Endometrial microvascular endothelial cells (primary cell): Measurements from ENCODE around the gene CTSG. TPM values are rescaled to one million over a fixed set of nuclear protein-coding genes. Genes with fewer than 3 reads are reported as not detected.
"Not testable (repeated sequence)": the region's sequence is repeated elsewhere in the genome, so short reads cannot be mapped to it uniquely, and the experiment has no call there.

Source experiments
- in situ Hi-C: cut with HindIII; loops from 2 replicates; pipeline ENCODE4 v1.10.0; 2017; ENCODE audit warnings: low sequenced_read_pairs, low pct_unique_long_range_greater_than_20kb; ENCODE audit errors: inconsistent ontology term
- total RNA-seq: library from RNA; depleted of rRNA; stranded (reverse); fragments of >200 nt; gene quantifications from one replicate; pipeline ENCODE4 v1.2.3, GENCODE V29; 2015; ENCODE audit errors: inconsistent ontology term

The CTSG gene
- total RNA-seq, 1 donor from 2014 or later: not detected

DNA sequence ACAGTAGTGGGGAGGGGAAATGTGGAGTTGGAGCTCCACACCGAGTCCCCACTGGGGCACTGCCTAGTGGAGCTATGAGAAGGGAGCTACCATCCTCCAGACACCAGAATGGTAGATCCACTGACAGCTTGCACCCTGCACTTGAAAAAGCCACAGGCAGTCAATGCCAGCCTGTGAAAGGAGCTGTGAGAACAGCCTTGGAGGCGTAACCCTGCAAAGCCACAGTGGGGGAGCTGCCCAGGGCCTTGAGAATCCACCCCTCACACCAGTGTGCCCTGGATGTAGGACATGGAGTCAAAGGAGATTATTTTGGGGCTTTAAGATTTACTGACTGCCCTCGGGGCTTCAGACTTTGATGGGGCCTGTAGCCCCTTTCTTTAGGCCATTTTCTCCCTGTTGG, 12.5 kb downstream of the CTSG start:
- in situ Hi-C loops: no loop called here

DNA sequence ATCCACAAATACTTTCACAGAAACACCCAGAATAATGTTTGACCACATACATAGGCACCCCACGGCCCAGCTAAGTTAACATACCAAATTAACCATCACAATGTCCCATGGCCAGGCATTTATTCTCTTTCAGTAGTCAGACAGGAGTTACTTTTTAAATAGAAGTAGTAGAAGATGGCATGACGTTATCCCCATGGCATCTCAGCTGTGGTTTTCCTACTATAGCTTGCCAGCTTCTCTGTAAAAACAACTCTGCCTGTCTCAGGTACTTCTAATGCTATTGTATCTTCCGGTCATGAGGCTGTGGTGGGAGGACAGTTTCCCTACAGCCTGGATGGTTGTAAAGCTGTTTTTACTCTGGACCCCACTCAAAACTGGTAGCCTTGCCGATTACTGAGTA, 19.3 kb downstream of the CTSG start:
- in situ Hi-C loops: no loop called here

DNA sequence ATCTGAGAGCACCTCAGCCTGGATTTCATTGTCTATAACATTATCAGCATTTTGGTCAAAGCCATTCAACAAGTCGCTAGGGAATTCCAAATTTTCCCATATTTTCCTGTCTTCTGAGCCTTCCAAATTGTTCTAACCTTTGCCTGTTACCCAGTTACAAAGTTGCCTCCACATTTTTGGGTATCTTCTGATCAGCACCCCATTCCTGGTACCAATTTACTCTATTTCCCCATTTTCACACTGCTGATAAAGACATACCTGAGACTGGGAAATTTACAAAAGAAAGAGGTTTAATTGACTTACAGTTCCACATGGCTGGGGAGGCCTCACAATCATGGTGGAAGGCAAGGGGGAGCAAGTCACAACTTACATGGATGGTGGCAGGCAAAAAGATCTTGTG, 27.0 kb downstream of the CTSG start:
- in situ Hi-C loops: not testable (repeated sequence)

DNA sequence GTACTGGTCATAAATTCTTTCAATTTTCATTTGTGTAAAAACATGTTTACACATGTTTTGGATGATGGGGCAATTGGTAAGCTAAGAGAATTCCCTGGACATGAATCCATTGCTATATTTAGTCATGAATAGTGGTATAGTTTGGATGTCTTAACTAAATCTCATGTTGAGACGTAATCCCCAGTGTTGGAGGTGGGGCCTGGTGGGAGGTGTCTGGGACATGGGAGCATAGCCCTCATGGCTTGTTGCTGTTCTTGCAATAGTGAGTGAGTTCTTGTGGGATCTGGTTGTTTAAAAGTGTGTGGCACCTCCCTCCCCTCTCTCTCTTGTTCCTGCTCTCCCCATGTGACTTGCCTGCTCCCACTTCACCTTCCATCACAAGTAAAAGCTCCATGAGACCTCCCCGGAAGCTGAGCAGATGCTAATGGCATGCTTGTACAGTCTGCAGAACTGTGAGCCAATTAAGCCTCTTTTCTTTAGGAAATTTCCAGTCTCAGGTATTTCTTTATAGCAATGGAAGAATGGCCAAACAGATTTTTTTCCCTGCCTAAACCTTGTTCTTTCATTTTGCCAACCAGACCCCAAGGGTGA, 33.6 kb downstream of the CTSG start:
- in situ Hi-C loops: no loop called here

DNA sequence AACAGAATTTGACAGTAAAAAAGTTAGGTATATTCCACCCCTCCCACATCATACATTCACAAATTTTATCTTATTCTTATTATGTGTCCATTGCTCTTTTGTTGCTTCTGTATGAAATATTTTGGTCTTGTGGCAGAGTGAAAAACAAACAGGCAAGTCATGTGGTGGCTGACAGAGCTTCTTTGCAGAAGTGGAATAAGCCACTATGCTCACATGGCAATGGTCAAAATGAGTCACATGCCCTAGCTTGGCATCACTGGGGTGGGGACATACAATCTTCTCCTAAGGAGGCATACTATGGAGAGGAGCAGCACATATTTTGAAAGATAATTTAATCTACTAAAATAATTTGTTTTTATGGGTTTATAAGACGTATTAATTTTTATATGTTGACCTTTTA, 40.3 kb downstream of the CTSG start:
- in situ Hi-C loops: no loop called here

DNA sequence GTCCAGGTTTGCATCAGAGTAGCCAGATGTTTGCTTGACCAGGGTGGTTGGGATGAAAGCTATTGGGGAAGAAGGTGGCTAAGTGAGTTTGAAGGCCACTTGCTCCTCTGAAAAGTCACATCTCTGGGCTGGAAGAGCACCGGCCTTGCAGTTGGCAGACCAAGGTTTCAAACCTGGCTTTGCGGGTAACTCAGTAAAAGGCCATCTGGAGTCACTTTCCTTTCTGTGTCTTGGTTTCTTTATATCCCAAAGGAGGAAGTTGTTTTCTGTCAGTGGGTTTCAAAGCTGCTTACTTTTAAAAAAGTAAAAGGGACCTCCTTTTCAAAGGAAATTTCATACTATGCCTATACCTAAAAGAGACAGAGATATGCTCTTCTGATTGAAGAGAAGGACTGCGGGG, 41.8 kb downstream of the CTSG start:
- in situ Hi-C loops: no loop called here

DNA sequence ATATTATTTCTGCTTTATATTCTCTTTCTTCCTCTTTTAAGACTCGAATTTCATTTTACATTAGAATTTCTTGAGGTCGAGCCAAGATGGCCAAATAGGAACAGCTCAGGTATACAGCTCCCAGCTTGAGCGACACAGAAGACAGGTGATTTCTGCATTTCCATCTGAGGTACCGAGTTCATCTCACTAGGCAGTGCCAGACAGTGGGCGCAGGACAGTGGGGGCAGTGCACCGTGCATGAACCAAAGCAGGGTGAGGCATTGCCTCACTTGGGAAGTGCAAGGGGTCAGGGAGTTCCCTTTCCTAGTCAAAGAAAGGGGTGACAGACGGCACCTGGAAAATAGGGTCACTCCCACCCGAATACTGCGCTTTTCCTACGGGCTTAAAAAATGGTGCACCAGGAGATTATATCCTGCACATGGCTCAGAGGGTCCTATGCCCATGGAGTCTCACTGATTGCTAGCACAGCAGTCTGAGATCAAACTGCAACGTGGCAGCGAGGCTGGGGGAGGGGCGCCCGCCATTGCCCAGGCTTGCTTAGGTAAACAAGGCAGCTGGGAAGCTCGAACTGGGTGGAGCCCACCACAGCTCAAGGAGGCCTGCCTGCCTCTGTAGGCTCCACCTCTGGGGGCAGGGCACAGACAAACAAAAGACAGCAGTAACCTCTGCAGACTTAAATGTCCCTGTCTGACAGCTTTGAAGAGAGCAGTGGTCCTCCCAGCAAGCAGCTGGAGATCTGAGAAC, 50.0 kb downstream of the CTSG start:
- in situ Hi-C loops: not testable (repeated sequence)

Other genes with a start within 250 kb of the CTSG start
- gene ADCY4, start 241.2 kb downstream of the CTSG start, total RNA-seq: 13.9 TPM
- gene RIPK3, start 236.3 kb downstream of the CTSG start, total RNA-seq: 7.2 TPM
- 11.9 TPM for gene NFATC4, start 208.1 kb downstream of the CTSG start, total RNA-seq
- gene NYNRIN, start 177.2 kb downstream of the CTSG start, total RNA-seq: 6.9 TPM
- 1.3 TPM for gene CBLN3, start 146.6 kb downstream of the CTSG start, total RNA-seq
- gene KHNYN, start 146.3 kb downstream of the CTSG start, total RNA-seq: 46.6 TPM
- gene SDR39U1, start 133.5 kb downstream of the CTSG start, total RNA-seq: 30.5 TPM
- gene CMA1, start 68.0 kb downstream of the CTSG start, total RNA-seq: not detected
- gene GZMH, start 33.4 kb upstream of the CTSG start, total RNA-seq: not detected
- gene GZMB, start 57.9 kb upstream of the CTSG start, total RNA-seq: not detected